LNCAP (cell line): ENCODE data around the gene PCOLCE2.

Experiments used
- TF ChIP-seq, protein P1 (sequence below): fragments of 450-650 bp; IDR thresholded peaks from 2 replicates; pipeline ENCODE4 v1.5.1; 2017; ENCODE audit warnings: mild to moderate bottlenecking

Gene PCOLCE2

DNA sequence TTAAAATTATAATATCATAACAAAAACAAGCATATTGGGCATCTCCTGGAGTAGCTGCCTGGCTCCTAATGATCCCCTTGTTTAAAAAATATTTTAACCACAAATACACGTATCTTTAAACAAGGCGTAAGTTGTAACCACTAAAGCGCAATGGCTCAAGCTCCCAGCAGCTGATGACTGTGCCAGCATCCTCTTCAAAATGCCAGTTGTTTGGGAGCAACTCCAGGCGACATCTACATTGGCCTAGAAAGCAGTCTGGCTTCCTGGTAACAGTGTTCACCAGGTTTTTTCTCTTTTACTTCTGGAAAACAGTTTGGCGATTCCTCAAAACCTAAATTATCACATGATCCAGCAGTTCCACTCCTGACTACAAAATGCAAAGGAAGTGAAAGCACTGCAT, 13.8 kb downstream of the PCOLCE2 start:
- TF ChIP-seq, protein P1, sequence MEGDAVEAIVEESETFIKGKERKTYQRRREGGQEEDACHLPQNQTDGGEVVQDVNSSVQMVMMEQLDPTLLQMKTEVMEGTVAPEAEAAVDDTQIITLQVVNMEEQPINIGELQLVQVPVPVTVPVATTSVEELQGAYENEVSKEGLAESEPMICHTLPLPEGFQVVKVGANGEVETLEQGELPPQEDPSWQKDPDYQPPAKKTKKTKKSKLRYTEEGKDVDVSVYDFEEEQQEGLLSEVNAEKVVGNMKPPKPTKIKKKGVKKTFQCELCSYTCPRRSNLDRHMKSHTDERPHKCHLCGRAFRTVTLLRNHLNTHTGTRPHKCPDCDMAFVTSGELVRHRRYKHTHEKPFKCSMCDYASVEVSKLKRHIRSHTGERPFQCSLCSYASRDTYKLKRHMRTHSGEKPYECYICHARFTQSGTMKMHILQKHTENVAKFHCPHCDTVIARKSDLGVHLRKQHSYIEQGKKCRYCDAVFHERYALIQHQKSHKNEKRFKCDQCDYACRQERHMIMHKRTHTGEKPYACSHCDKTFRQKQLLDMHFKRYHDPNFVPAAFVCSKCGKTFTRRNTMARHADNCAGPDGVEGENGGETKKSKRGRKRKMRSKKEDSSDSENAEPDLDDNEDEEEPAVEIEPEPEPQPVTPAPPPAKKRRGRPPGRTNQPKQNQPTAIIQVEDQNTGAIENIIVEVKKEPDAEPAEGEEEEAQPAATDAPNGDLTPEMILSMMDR, result no peak

DNA sequence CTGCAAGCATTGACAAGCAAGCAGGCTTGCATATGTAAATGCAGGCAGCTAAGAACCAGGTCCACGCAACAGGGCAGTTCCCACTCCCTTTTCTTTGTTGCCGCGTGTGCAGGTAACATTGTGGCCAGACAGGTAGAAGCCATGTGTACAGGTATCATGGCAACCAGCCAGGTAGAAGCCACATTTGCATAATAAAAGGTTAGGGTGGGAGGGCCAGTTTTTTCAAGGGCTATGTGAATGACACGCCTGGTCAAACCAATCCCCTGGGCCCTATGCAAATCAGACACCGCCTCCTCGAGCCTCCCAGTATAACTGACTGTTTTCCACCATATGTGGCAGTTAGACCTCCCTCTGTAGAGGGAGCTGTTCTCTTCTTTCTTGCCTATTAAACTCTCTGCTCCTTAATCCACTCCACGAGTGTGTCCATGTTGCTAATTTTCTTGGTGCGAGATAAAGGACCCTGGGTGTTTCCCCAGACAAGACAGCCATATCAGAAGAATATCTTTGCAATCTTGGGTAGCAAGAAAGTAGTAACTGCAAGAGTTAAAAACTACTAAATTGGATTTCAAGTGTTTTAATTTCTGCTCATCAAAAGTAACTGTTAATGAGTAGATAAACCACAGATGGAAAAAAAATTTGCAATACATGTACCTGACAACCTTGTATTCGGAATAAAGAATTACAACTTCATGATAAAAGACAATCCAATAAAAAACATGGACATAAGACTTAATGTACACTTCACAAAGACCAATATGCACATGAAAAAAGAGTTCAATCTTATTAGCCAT, 21.8 kb downstream of the PCOLCE2 start:
- TF ChIP-seq, protein P1, result peak; percentile 62

DNA sequence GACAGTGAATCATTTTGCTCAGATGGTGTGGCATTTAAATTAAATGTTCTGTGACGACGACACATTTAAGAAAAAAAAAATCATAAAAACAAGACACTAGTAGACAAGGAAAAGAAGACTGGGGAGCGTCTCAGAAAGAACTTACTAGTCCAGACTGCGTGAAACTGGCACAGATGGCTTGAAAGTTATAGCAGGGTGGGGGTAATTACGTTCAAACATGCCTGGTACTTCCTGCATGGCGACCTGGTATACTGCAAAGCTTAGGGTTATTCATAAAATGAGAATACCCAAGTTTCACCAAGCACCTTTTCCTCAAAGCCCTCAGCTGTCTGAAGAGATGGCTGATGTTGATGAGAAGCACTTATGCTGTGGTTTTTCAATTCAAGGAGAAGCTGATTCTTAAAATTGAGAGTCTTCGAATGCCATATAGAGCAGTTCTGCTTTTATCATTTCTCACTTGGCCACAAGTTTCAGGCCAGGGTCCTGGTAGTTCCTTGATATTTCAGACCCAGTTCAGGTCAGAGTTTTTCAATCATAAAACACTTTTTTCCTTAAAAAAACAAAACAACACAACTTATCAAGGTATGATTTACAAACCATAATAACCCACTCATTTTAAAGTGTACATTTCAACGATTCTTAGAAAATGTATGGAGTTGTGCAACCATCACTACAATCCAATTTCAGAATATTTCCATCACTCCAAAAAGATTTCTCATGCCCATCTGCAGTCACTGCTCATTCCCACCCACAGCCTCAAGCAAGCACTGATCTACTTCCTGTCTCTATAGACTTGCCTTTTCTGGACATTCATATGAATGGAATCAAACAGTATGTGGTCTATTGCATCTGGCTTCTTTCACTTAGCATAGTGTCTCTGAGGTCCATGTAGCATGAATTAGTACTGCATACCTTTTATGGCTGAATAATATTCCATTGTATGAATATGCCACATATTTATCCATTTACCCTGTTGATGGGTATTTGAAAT, 24.7 kb downstream of the PCOLCE2 start:
- TF ChIP-seq, protein P1, result no peak

DNA sequence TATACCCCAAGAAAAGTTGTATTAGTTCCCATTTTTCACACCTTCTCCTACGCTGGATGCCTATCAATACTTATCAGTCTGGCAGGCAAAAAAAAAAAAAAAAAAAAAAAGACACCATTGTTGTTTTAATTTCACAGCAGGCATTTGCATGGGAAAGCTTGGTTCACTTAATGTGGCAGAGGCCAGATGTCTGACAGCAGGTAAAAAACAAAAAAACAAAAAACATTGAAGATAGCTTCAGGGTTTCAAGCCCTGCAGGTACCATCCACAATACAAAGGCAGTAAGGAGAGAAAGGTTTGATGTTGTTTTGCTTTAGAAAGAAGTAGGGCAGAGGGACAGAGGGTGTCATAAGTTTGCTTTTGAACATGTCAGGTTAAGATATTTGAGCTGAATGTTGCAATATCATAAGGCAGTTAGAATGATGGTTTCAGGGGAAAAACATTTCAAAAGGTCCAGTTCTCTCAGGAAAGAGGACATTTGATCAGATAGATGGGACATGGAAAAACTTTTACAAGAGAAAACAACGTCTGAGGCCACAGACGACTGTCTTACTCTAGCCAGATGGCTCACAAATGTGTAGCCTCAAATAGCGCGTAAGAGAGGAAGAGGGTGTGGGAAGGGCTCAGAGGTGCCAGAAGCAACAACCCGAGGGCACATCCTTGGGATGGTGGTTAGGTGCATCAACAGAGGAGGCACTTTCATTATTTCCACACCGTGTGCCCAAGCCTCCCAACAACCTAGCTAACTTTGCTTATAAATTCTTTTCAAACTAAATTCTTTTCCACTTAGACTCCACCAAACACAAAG, 25.7 kb downstream of the PCOLCE2 start:
- TF ChIP-seq, protein P1, result no peak

DNA sequence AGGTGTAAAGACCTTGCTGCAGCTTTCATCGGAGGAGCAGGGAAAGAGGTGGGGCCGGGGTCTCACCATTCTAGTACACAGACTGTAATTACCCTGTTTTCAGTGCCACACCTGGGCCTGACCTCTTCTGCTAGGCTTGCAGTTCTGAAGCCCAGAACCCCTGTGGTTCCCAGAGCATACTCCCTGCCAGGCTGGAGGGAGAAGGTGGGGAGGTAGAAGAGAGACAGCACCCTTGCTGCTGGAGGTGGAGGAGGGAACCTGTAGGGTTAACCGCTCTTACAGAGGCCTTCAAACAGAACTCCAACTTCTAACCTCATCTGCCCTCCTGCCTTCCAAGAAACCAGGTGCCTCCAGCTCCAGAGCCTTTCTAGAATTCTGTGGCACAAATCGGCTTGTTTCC, 27.0 kb downstream of the PCOLCE2 start:
- TF ChIP-seq, protein P1, result no peak

DNA sequence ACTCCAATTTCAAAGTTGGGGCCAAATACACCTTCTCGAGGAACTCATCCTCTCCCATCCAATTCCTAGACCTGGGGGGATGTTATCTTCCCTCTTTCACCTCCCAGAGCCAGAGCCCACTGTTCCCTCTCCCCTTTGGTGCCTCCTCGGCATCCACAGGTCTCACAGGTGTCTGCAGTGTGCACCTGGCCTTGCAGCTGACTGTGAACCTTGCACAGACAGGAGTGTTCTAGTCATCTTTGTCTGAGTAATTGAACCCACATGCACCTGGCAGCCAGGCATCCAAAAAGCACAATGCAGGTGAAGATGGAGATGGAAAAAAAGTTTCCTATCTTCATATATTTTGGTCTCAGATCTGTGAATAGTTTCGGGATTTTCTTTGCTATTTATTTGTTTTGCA, 30.8 kb downstream of the PCOLCE2 start:
- TF ChIP-seq, protein P1, result no peak

DNA sequence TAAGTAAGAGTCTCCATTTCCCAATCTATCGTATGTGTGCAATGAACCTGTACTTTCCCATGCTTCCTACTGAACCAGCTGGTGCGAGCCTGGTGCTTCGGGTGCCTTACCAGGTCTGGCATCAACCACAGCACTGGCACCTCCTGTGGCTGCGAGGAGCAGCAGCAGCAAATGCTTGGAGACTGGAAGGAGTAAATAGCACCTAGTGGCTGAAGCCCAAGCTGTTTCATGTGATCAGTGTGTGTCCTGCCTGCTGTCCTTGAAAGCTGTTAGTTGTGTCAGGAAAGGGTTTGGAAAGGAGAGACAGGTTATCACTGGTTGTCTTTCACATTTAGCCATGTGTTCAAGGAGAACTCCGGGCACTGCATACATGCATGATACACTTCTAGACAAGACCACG, 31.8 kb downstream of the PCOLCE2 start:
- TF ChIP-seq, protein P1, result peak; percentile 71
